CD4-positive, alpha-beta memory T cell (primary cell): Measurements from ENCODE around the gene ATP5F1D. TPM values are rescaled to one million over a fixed set of nuclear protein-coding genes. Genes with fewer than 3 reads are reported as not detected.

Source experiments
- CTCF ChIA-PET: fragments of 350-600 bp; sonication (Branson Sonifier 250); formaldehyde crosslinking; loops from one replicate; lab custom pipeline; 2021; ENCODE audit warnings: inconsistent platforms; ENCODE audit not compliant: partially characterized antibody; lab: Charles Lee
- POLR2A ChIA-PET: fragments of 350-600 bp; sonication (Branson Sonifier 250); formaldehyde crosslinking; loops from one replicate; lab custom pipeline; 2021; ENCODE audit not compliant: partially characterized antibody; lab: Charles Lee
- DNase-seq, 5 donors: peaks; one replicate each; pipeline versions ENCODE4 v3.0.0 to v3.0.0-alpha.2; 2020 to 2022; ENCODE audit warnings: mixed read lengths in 1 of 5
- H3K27ac ChIP-seq: one replicate; pipeline ENCODE4 v1.7.0; 2013; ENCODE audit warnings: low read depth, low read length
- H3K27me3 ChIP-seq: 2 replicates; pipeline ENCODE4 v1.7.0; 2013; ENCODE audit warnings: mild to moderate bottlenecking, low read length, moderate library complexity; ENCODE audit not compliant: insufficient read depth
- H3K36me3 ChIP-seq: 2 replicates; pipeline ENCODE4 v1.7.0; 2013; ENCODE audit warnings: mild to moderate bottlenecking, low read length, moderate library complexity; ENCODE audit not compliant: insufficient read depth
- H3K4me1 ChIP-seq: 2 replicates; pipeline ENCODE4 v1.7.0; 2013; ENCODE audit warnings: mild to moderate bottlenecking, low read length, moderate library complexity; ENCODE audit not compliant: insufficient read depth
- H3K4me3 ChIP-seq, 2 donors: one replicate each; pipeline ENCODE4 v1.7.0; 2013; ENCODE audit warnings: low read length in 2 of 2, mild to moderate bottlenecking in 1 of 2
- H3K9me3 ChIP-seq, 2 donors: one replicate each; pipeline ENCODE4 v1.7.0; 2013; ENCODE audit warnings: low read length in 2 of 2, control low read depth in 1 of 2; ENCODE audit not compliant: control insufficient read depth in 1 of 2
- H3K27ac Mint-ChIP-seq, 7 donors: one replicate each; pipeline ENCODE4 v1.8.0; 2020 to 2021; ENCODE audit warnings: mixed read lengths in 7 of 7, mild to moderate bottlenecking in 6 of 7, inconsistent platforms in 3 of 7, moderate library complexity in 3 of 7
- H3K27me3 Mint-ChIP-seq, 2 donors: one replicate each; pipeline ENCODE4 v1.8.0; 2020 to 2021; ENCODE audit warnings: mixed read lengths in 2 of 2
- H3K36me3 Mint-ChIP-seq, 2 donors: one replicate each; pipeline ENCODE4 v1.8.0; 2020 to 2021; ENCODE audit warnings: mixed read lengths in 2 of 2, inconsistent platforms in 1 of 2, mild to moderate bottlenecking in 1 of 2
- H3K4me1 Mint-ChIP-seq, 4 donors: one replicate each; pipeline ENCODE4 v1.8.0; 2020 to 2021; ENCODE audit warnings: mixed read lengths in 4 of 4, mild to moderate bottlenecking in 1 of 4
- H3K4me3 Mint-ChIP-seq, 8 donors: one replicate each; pipeline ENCODE4 v1.8.0; 2020 to 2021; ENCODE audit warnings: mixed read lengths in 8 of 8, mild to moderate bottlenecking in 7 of 8, moderate library complexity in 6 of 8, inconsistent platforms in 3 of 8
- H3K9me3 Mint-ChIP-seq, 8 donors: one replicate each; pipeline ENCODE4 v1.8.0; 2020 to 2021; ENCODE audit warnings: mixed read lengths in 8 of 8, mild to moderate bottlenecking in 5 of 8, inconsistent platforms in 3 of 8, moderate library complexity in 1 of 8
- intact Hi-C: fragments of 100-400 bp; cut with micrococcal nuclease; formaldehyde crosslinking; loops from one replicate; pipeline ENCODE4 v1.15.1; 2023
- polyA plus RNA-seq, 2 donors: library from polyadenylated mRNA; unstranded; fragments of 300-500 nt; fragmentation: Illumina TruSeq; gene quantifications; one replicate each; pipeline ENCODE4 v1.2.3, GENCODE V29; 2021
- total RNA-seq, 2 experiments: library from RNA; stranded (reverse); gene quantifications; one replicate each; pipeline ENCODE4 v1.2.3, GENCODE V29; 2021

Gene ATP5F1D
- total and polyA plus RNA-seq, 4 experiments from 2014 or later = 105 to 243 (median 120) TPM

GRCh38 chr19:1283207-1283916, 41.8 kb downstream of the ATP5F1D start:
- Histone ChIP-seq H3K27me3 (peaks cover 12% of the 10 kb centered on the region), H3K9me3 (no peaks in the 10 kb centered on the region), H3K4me1 (peaks cover 3% of the 10 kb centered on the region), H3K4me3 (no peak overlapping the region), H3K27ac (no peak overlapping the region), H3K36me3 (peaks cover 9% of the 10 kb centered on the region)
- H3K4me3 Mint-ChIP-seq = no peak overlapping the region
- peaks cover 10 to 11% of the 10 kb centered on the region in 2 donors for H3K27me3 Mint-ChIP-seq
- CTCF ChIA-PET = no interaction called here
- DNase-seq = peak in 1 of 5 donors; percentile 43
- POLR2A ChIA-PET = no interaction called here
- H3K27ac Mint-ChIP-seq = no peak overlapping the region
- intact Hi-C loops = no loop called here
- H3K36me3 Mint-ChIP-seq = peaks cover 4 to 13% of the 10 kb centered on the region in 2 donors
- H3K4me1 Mint-ChIP-seq = peaks cover 6 to 22% (median 11%) of the 10 kb centered on the region in 4 donors
- H3K9me3 Mint-ChIP-seq = no peaks in the 10 kb centered on the region

DNA sequence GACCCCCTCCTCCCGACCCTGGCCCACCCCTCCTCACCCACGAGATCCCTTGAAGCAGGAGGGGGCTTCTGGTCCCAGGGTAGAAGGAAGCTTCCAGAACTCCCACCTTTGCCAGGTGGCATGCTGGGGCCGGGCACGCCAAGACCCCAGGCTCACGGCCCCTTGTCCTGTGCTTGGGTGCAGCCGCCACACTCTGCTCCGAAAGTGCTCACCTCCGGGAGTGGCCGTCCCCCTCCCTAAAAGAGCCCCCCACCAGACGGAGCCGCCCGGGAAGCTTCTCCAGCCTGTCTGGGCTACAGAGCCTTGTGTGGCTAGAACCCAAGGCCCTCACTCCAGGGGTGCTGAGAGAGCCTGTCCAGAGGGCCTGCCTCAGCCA, 42.4 kb downstream of the ATP5F1D start:
- peaks cover 3% of the 10 kb centered on the region for H3K4me1 ChIP-seq
- intact Hi-C loops = no loop called here
- no peak overlapping the region for H3K27ac ChIP-seq
- H3K27me3 ChIP-seq = peaks cover 12% of the 10 kb centered on the region
- CTCF ChIA-PET = no interaction called here
- Mint-ChIP-seq H3K27ac (peak overlapping the region in 1 of 7 donors; percentile 72), H3K27me3 (peaks cover 11 to 12% of the 10 kb centered on the region in 2 donors), H3K36me3 (peaks cover 4 to 11% of the 10 kb centered on the region in 2 donors), H3K4me1 (peaks cover 6 to 22% (median 11%) of the 10 kb centered on the region in 4 donors), H3K9me3 (no peaks in the 10 kb centered on the region), H3K4me3 (peak overlapping the region in 1 of 8 donors; percentile 67)
- H3K4me3 ChIP-seq = no peak overlapping the region
- H3K9me3 ChIP-seq = no peaks in the 10 kb centered on the region
- DNase-seq = no peak
- peaks cover 6% of the 10 kb centered on the region for H3K36me3 ChIP-seq
- POLR2A ChIA-PET = no interaction called here

GRCh38 chr19:1284293-1284978, 42.9 kb downstream of the ATP5F1D start:
- peaks cover 4 to 6% of the 10 kb centered on the region in 2 donors for H3K36me3 Mint-ChIP-seq
- Histone ChIP-seq H3K4me3 (no peak overlapping the region), H3K4me1 (peaks cover 3% of the 10 kb centered on the region), H3K27me3 (peaks cover 12% of the 10 kb centered on the region), H3K36me3 (peaks cover under 1% of the 10 kb centered on the region), H3K27ac (no peak overlapping the region), H3K9me3 (no peaks in the 10 kb centered on the region)
- intact Hi-C loops = no loop called here
- H3K4me1 Mint-ChIP-seq = peaks cover 6 to 21% (median 11%) of the 10 kb centered on the region in 4 donors
- peaks cover 14 to 15% of the 10 kb centered on the region in 2 donors for H3K27me3 Mint-ChIP-seq
- DNase-seq = no peak
- CTCF ChIA-PET = no interaction called here
- no peaks in the 10 kb centered on the region for H3K9me3 Mint-ChIP-seq
- peak overlapping the region; percentile 4 to 76 (median 54) for H3K4me3 Mint-ChIP-seq
- H3K27ac Mint-ChIP-seq = peak overlapping the region in 1 of 7 donors; percentile 72
- POLR2A ChIA-PET = no interaction called here

GRCh38 chr19:1284979-1285736, 43.6 kb downstream of the ATP5F1D start:
- Mint-ChIP-seq H3K27me3 (peaks cover 14 to 15% of the 10 kb centered on the region in 2 donors), H3K4me3 (peak overlapping the region; percentile 4 to 70 (median 36)), H3K36me3 (peaks cover 0 to 2% of the 10 kb centered on the region in 2 donors), H3K27ac (peak overlapping the region in 1 of 7 donors; percentile 72), H3K9me3 (no peaks in the 10 kb centered on the region), H3K4me1 (peaks cover 2 to 15% (median 6%) of the 10 kb centered on the region in 4 donors)
- Histone ChIP-seq H3K36me3 (no peaks in the 10 kb centered on the region), H3K4me1 (peaks cover 3% of the 10 kb centered on the region), H3K4me3 (no peak overlapping the region), H3K27me3 (peaks cover 12% of the 10 kb centered on the region), H3K9me3 (no peaks in the 10 kb centered on the region), H3K27ac (no peak overlapping the region)
- no peak for DNase-seq
- ChIA-PET POLR2A (no interaction called here), CTCF (no interaction called here)
- intact Hi-C loops = no loop called here

GRCh38 chr19:1285737-1286360, 44.3 kb downstream of the ATP5F1D start, which contains the start of gene EFNA2:
Gene EFNA2, plus strand, starts transcription at chr19:1285873. Its CDS starts 296 bp downstream, at chr19:1286169.
- H3K4me1 Mint-ChIP-seq = peaks cover 2 to 15% (median 4%) of the 10 kb centered on the region in 4 donors
- peaks cover 3% of the 10 kb centered on the region for H3K4me1 ChIP-seq
- H3K27me3 ChIP-seq = peaks cover 12% of the 10 kb centered on the region
- no peaks in the 10 kb centered on the region for H3K36me3 Mint-ChIP-seq
- no peak within 1 kb of the TSS for H3K4me3 ChIP-seq
- H3K9me3 ChIP-seq = no peaks in the 10 kb centered on the region
- intact Hi-C loops = no loop called here
- no peaks in the 10 kb centered on the region for H3K36me3 ChIP-seq
- H3K27ac ChIP-seq = no peak within 1 kb of the TSS
- H3K4me3 Mint-ChIP-seq = peak within 1 kb of the TSS; percentile 4 to 70 (median 45)
- no peak for DNase-seq
- no peaks in the 10 kb centered on the region for H3K9me3 Mint-ChIP-seq
- H3K27ac Mint-ChIP-seq = peak within 1 kb of the TSS in 1 of 7 donors; percentile 72
- CTCF ChIA-PET = no interaction called here
- POLR2A ChIA-PET = no interaction called here
- H3K27me3 Mint-ChIP-seq = peaks cover 14 to 15% of the 10 kb centered on the region in 2 donors

GRCh38 chr19:1286487-1287353, 45.2 kb downstream of the ATP5F1D start:
- peaks cover 12% of the 10 kb centered on the region for H3K27me3 ChIP-seq
- intact Hi-C loops = no loop called here
- no peak for DNase-seq
- H3K4me1 Mint-ChIP-seq = peaks cover 2 to 15% (median 4%) of the 10 kb centered on the region in 4 donors
- H3K9me3 Mint-ChIP-seq = no peaks in the 10 kb centered on the region
- ChIA-PET POLR2A (no interaction called here), CTCF (no interaction called here)
- H3K36me3 ChIP-seq = no peaks in the 10 kb centered on the region
- H3K4me3 ChIP-seq = no peak overlapping the region
- peak overlapping the region in 5 of 8 donors; percentile 33 to 64 (median 39) for H3K4me3 Mint-ChIP-seq
- H3K4me1 ChIP-seq = peaks cover 3% of the 10 kb centered on the region
- H3K27ac Mint-ChIP-seq = no peak overlapping the region
- H3K9me3 ChIP-seq = no peaks in the 10 kb centered on the region
- H3K36me3 Mint-ChIP-seq = no peaks in the 10 kb centered on the region
- H3K27ac ChIP-seq = no peak overlapping the region
- peaks cover 14 to 16% of the 10 kb centered on the region in 2 donors for H3K27me3 Mint-ChIP-seq
